PC-3 (cell line): ENCODE measurements around the gene NT5C1B. TPM values are rescaled to one million over a fixed set of nuclear protein-coding genes. Genes with fewer than 3 reads are reported as not detected.

Experiments used
- ATAC-seq: fragments of 200-7000 bp; cut with Tn5 transposase; 2 replicates; pipeline ENCODE4 v1.9.1; 2020; ENCODE audit warnings: mild to moderate bottlenecking, moderate library complexity
- BruUV-seq: library from RNA; stranded (reverse); fragments of 400-500 nt; replicated peaks from 2 replicates; lab custom pipeline; 2021; lab: Mats Ljungman, UMichigan
- CTCF ChIA-PET: fragments of 300-600 bp; sonication (Branson Sonifier 250); formaldehyde crosslinking; loops from one replicate; lab custom pipeline; 2022; ENCODE audit warnings: antibody characterized with exemption; lab: Charles Lee
- POLR2A ChIA-PET: fragments of 300-600 bp; sonication (Branson Sonifier 250); formaldehyde crosslinking; loops from one replicate; lab custom pipeline; 2022; ENCODE audit warnings: antibody characterized with exemption; ENCODE audit not compliant: unreplicated experiment; lab: Charles Lee
- DNase-seq: peaks from one replicate; pipeline ENCODE4 v3.0.0-alpha.2; 2015
- H2AFZ ChIP-seq: fragments of 300-600 bp; sonication (generic); 2 replicates; pipeline ENCODE4 v1.6.0; 2016; ENCODE audit warnings: antibody characterized with exemption, low read length
- H3F3A ChIP-seq: fragments of 300-600 bp; sonication (generic); one replicate; pipeline ENCODE4 v1.6.0; 2017; ENCODE audit warnings: antibody characterized with exemption, low read length, control low read depth, mild to moderate bottlenecking; ENCODE audit not compliant: unreplicated experiment
- H3K27ac ChIP-seq: fragments of 300-600 bp; sonication (generic); 2 replicates; pipeline ENCODE4 v1.5.1; 2016; ENCODE audit warnings: mild to moderate bottlenecking, low read length
- H3K27me3 ChIP-seq: fragments of 300-600 bp; sonication (generic); 2 replicates; pipeline ENCODE4 v1.6.1; 2016; ENCODE audit warnings: low read length, mixed read lengths
- H3K36me3 ChIP-seq: fragments of 300-600 bp; sonication (generic); 2 replicates; pipeline ENCODE4 v1.6.1; 2016; ENCODE audit warnings: low read depth, mixed run types, low read length, mixed read lengths
- H3K4me1 ChIP-seq: fragments of 300-600 bp; sonication (generic); 2 replicates; pipeline ENCODE4 v1.5.1; 2016; ENCODE audit warnings: low read length; ENCODE audit not compliant: insufficient read depth
- H3K4me2 ChIP-seq: fragments of 300-600 bp; sonication (generic); 2 replicates; pipeline ENCODE4 v1.6.0; 2016; ENCODE audit warnings: low read length
- H3K4me3 ChIP-seq: fragments of 300-600 bp; sonication (generic); 2 replicates; pipeline ENCODE4 v1.5.1; 2016; ENCODE audit warnings: mild to moderate bottlenecking, low read length, mixed read lengths
- H3K79me2 ChIP-seq: fragments of 300-600 bp; sonication (generic); 2 replicates; pipeline ENCODE4 v1.6.1; 2017; ENCODE audit warnings: low read length, mixed read lengths
- H3K9ac ChIP-seq: fragments of 300-600 bp; sonication (generic); 2 replicates; pipeline ENCODE4 v1.6.0; 2016; ENCODE audit warnings: mild to moderate bottlenecking, low read length
- H3K9me2 ChIP-seq: fragments of 300-600 bp; sonication (generic); replicated peaks from 2 replicates; pipeline ENCODE4 v1.6.1; 2016; ENCODE audit warnings: mixed run types, low read length, mixed read lengths
- H3K9me3 ChIP-seq: fragments of 300-600 bp; sonication (generic); 2 replicates; pipeline ENCODE4 v1.6.1; 2016; ENCODE audit warnings: low read length, mixed read lengths
- H4K20me1 ChIP-seq: fragments of 300-600 bp; sonication (generic); 2 replicates; pipeline ENCODE4 v1.6.1; 2016; ENCODE audit warnings: low read length, mixed read lengths
- CTCF ChIP-seq: fragments of 300-600 bp; sonication (generic); conservative IDR thresholded peaks from 2 replicates; pipeline ENCODE4 v1.5.1; 2017; ENCODE audit warnings: antibody characterized with exemption, low read depth, mild to moderate bottlenecking, low read length
- EZH2 ChIP-seq: fragments of 300-600 bp; sonication (generic); IDR thresholded peaks from one replicate; pipeline ENCODE4 v1.6.1; 2017; ENCODE audit warnings: antibody characterized with exemption, mild to moderate bottlenecking, low read length; ENCODE audit not compliant: unreplicated experiment
- EZH2phosphoT487 ChIP-seq: fragments of 300-600 bp; sonication (generic); IDR thresholded peaks from 2 replicates; pipeline ENCODE4 v1.6.1; 2018; ENCODE audit warnings: mild to moderate bottlenecking, antibody characterized with exemption, low read length, borderline replicate concordance
- intact Hi-C: fragments of 100-400 bp; cut with micrococcal nuclease; formaldehyde crosslinking; loops from 2 replicates; pipeline ENCODE4 v1.9.0; 2023
- total RNA-seq: library from RNA; depleted of rRNA; stranded (reverse); fragments of >200 nt; gene quantifications from 2 replicates; pipeline ENCODE4 v1.2.3, GENCODE V29; 2014

The NT5C1B gene
- total RNA-seq, 1 experiment from 2014 or later: not detected

- intact Hi-C loops: no loop called here
- Histone ChIP-seq H3F3A (no peaks in the 10 kb centered on the region), H3K36me3 (no peaks in the 10 kb centered on the region), H3K27me3 (no peaks in the 10 kb centered on the region), H3K9me2 (no peaks in the 10 kb centered on the region), H3K27ac (peak overlapping the region; percentile 41), H2AFZ (no peak overlapping the region), H3K9ac (no peak overlapping the region), H3K4me3 (no peak overlapping the region), H3K4me1 (peaks cover 53% of the 10 kb centered on the region), H3K9me3 (no peaks in the 10 kb centered on the region), H3K4me2 (peak overlapping the region; percentile 23), H3K79me2 (no peaks in the 10 kb centered on the region), H4K20me1 (no peaks in the 10 kb centered on the region)
- ATAC-seq (peak; percentile 43), DNase-seq (peak; percentile 79)
- BruUV-seq: no TSS peak
- POLR2A ChIA-PET: no interaction called here
- TF ChIP-seq EZH2phosphoT487: no peak
- no peak for TF ChIP-seq CTCF
- TF ChIP-seq EZH2: no peak
- CTCF ChIA-PET: no interaction called here
These were observed 34.4 kb upstream of the NT5C1B start for GRCh38 chr2:18623782-18624181.

- BruUV-seq: no TSS peak
- ATAC-seq (no peak), DNase-seq (no peak)
- intact Hi-C loops: no loop called here
- Histone ChIP-seq H3F3A (no peaks in the 10 kb centered on the region), H3K27me3 (no peaks in the 10 kb centered on the region), H3K4me1 (peaks cover 36% of the 10 kb centered on the region), H3K36me3 (no peaks in the 10 kb centered on the region), H3K4me3 (no peak overlapping the region), H2AFZ (no peak overlapping the region), H3K79me2 (no peaks in the 10 kb centered on the region), H3K9me2 (no peaks in the 10 kb centered on the region), H3K9me3 (no peaks in the 10 kb centered on the region), H3K27ac (no peak overlapping the region), H4K20me1 (no peaks in the 10 kb centered on the region), H3K9ac (no peak overlapping the region), H3K4me2 (no peak overlapping the region)
- ChIA-PET CTCF (interaction anchor here (0.5 kb wide), 1 partner anchor 14 kb away, joined by 3 read pairs; no protein-coding TSS in a partner anchor), POLR2A (no interaction called here)
- TF ChIP-seq EZH2phosphoT487 (no peak), EZH2 (no peak), CTCF (no peak)
These were observed 31.7 kb upstream of the NT5C1B start for GRCh38 chr2:18620867-18621632.

- Histone ChIP-seq H3K79me2 (no peaks in the 10 kb centered on the region), H2AFZ (no peak overlapping the region), H3K9me2 (no peaks in the 10 kb centered on the region), H3F3A (no peaks in the 10 kb centered on the region), H3K4me1 (peaks cover 19% of the 10 kb centered on the region), H3K27me3 (no peaks in the 10 kb centered on the region), H3K4me2 (no peak overlapping the region), H3K27ac (no peak overlapping the region), H3K9me3 (no peaks in the 10 kb centered on the region), H3K36me3 (no peaks in the 10 kb centered on the region), H3K4me3 (no peak overlapping the region), H3K9ac (no peak overlapping the region), H4K20me1 (no peaks in the 10 kb centered on the region)
- TF ChIP-seq EZH2 (no peak), CTCF (no peak), EZH2phosphoT487 (no peak)
- no peak for DNase-seq
- ChIA-PET POLR2A (no interaction called here), CTCF (no interaction called here)
- intact Hi-C loops: no loop called here
- no peak for ATAC-seq
- no TSS peak for BruUV-seq
These were observed 29.7 kb upstream of the NT5C1B start for GRCh38 chr2:18619091-18619490.
